ENCODE data around the gene MRPS25.

The MRPS25 gene

GRCh38 chr3:15032650-15033049, 32.5 kb downstream of the MRPS25 start:
- Histone ChIP-seq H3K27me3 (ENCODE audit: insufficient read depth, insufficient read length) (no peaks in the 10 kb centered on the region), H3K4me1 (ENCODE audit: insufficient read depth, insufficient read length) (no peaks in the 10 kb centered on the region), H3K9me3 (ENCODE audit: insufficient read depth, low read length) (no peaks in the 10 kb centered on the region), H3K4me3 (ENCODE audit: insufficient read length, low read depth) (no peak overlapping the region), H3K9ac (ENCODE audit: insufficient read length, low read depth) (no peak overlapping the region), H3K36me3 (ENCODE audit: insufficient read depth, insufficient read length, low read length) (peaks cover 78% of the 10 kb centered on the region)
- no peak for DNase-seq (ENCODE audit: low read depth, low spot score)
- TF ChIP-seq ZNF274 (IDR thresholded peaks at IDR 0.05; ENCODE audit: low read depth, low read length): no peak
- TF ChIP-seq YY1 (IDR thresholded peaks at IDR 0.05; ENCODE audit: insufficient read depth, insufficient read length): no peak
- TF ChIP-seq SUZ12 (IDR thresholded peaks at IDR 0.05; ENCODE audit: extremely low read depth, insufficient read depth, insufficient read length): no peak

- Histone ChIP-seq H3K27me3 (ENCODE audit: insufficient read depth, insufficient read length) (no peaks in the 10 kb centered on the region), H3K9ac (ENCODE audit: insufficient read length, low read depth) (no peak overlapping the region), H3K4me3 (ENCODE audit: insufficient read length, low read depth) (no peak overlapping the region), H3K9me3 (ENCODE audit: insufficient read depth, low read length) (no peaks in the 10 kb centered on the region), H3K4me1 (ENCODE audit: insufficient read depth, insufficient read length) (no peaks in the 10 kb centered on the region), H3K36me3 (ENCODE audit: insufficient read depth, insufficient read length, low read length) (peaks cover 70% of the 10 kb centered on the region)
- TF ChIP-seq SUZ12 (IDR thresholded peaks at IDR 0.05; ENCODE audit: extremely low read depth, insufficient read depth, insufficient read length) (no peak), YY1 (IDR thresholded peaks at IDR 0.05; ENCODE audit: insufficient read depth, insufficient read length) (no peak), ZNF274 (IDR thresholded peaks at IDR 0.05; ENCODE audit: low read depth, low read length) (no peak)
- DNase-seq (ENCODE audit: low read depth, low spot score): no peak
These were observed 35.5 kb downstream of the MRPS25 start for GRCh38 chr3:15029625-15030024.

- Histone ChIP-seq H3K9me3 (ENCODE audit: insufficient read depth, low read length) (no peaks in the 10 kb centered on the region), H3K4me3 (ENCODE audit: insufficient read length, low read depth) (no peak overlapping the region), H3K27me3 (ENCODE audit: insufficient read depth, insufficient read length) (no peaks in the 10 kb centered on the region), H3K4me1 (ENCODE audit: insufficient read depth, insufficient read length) (no peaks in the 10 kb centered on the region), H3K36me3 (ENCODE audit: insufficient read depth, insufficient read length, low read length) (peaks cover 71% of the 10 kb centered on the region), H3K9ac (ENCODE audit: insufficient read length, low read depth) (no peak overlapping the region)
- TF ChIP-seq YY1 (IDR thresholded peaks at IDR 0.05; ENCODE audit: insufficient read depth, insufficient read length): no peak
- no peak for TF ChIP-seq ZNF274 (IDR thresholded peaks at IDR 0.05; ENCODE audit: low read depth, low read length)
- no peak for TF ChIP-seq SUZ12 (IDR thresholded peaks at IDR 0.05; ENCODE audit: extremely low read depth, insufficient read depth, insufficient read length)
- no peak for DNase-seq (ENCODE audit: low read depth, low spot score)
These were observed 41.4 kb downstream of the MRPS25 start for GRCh38 chr3:15023719-15024118.

GRCh38 chr3:15023249-15023648, 41.9 kb downstream of the MRPS25 start:
- Histone ChIP-seq H3K4me3 (ENCODE audit: insufficient read length, low read depth) (no peak overlapping the region), H3K36me3 (ENCODE audit: insufficient read depth, insufficient read length, low read length) (peaks cover 67% of the 10 kb centered on the region), H3K4me1 (ENCODE audit: insufficient read depth, insufficient read length) (no peaks in the 10 kb centered on the region), H3K9me3 (ENCODE audit: insufficient read depth, low read length) (no peaks in the 10 kb centered on the region), H3K9ac (ENCODE audit: insufficient read length, low read depth) (no peak overlapping the region), H3K27me3 (ENCODE audit: insufficient read depth, insufficient read length) (no peaks in the 10 kb centered on the region)
- TF ChIP-seq YY1 (IDR thresholded peaks at IDR 0.05; ENCODE audit: insufficient read depth, insufficient read length): no peak
- no peak for TF ChIP-seq ZNF274 (IDR thresholded peaks at IDR 0.05; ENCODE audit: low read depth, low read length)
- DNase-seq (ENCODE audit: low read depth, low spot score): no peak

GRCh38 chr3:15017191-15017590, 47.9 kb downstream of the MRPS25 start:
- H3K4me3 ChIP-seq (ENCODE audit: insufficient read length, low read depth): no peak overlapping the region
- no peak for TF ChIP-seq SUZ12 (IDR thresholded peaks at IDR 0.05; ENCODE audit: extremely low read depth, insufficient read depth, insufficient read length)
- TF ChIP-seq YY1 (IDR thresholded peaks at IDR 0.05; ENCODE audit: insufficient read depth, insufficient read length): no peak
- TF ChIP-seq ZNF274 (IDR thresholded peaks at IDR 0.05; ENCODE audit: low read depth, low read length): no peak
- H3K36me3 ChIP-seq (ENCODE audit: insufficient read depth, insufficient read length, low read length): peaks cover 78% of the 10 kb centered on the region
- H3K9ac ChIP-seq (ENCODE audit: insufficient read length, low read depth): no peak overlapping the region
- H3K9me3 ChIP-seq (ENCODE audit: insufficient read depth, low read length): no peaks in the 10 kb centered on the region
- no peaks in the 10 kb centered on the region for H3K27me3 ChIP-seq (ENCODE audit: insufficient read depth, insufficient read length)
- no peak for DNase-seq (ENCODE audit: low read depth, low spot score)
- H3K4me1 ChIP-seq (ENCODE audit: insufficient read depth, insufficient read length): no peaks in the 10 kb centered on the region

- DNase-seq (ENCODE audit: low read depth, low spot score): no peak
- TF ChIP-seq SUZ12 (IDR thresholded peaks at IDR 0.05; ENCODE audit: extremely low read depth, insufficient read depth, insufficient read length) (no peak), YY1 (IDR thresholded peaks at IDR 0.05; ENCODE audit: insufficient read depth, insufficient read length) (no peak), ZNF274 (IDR thresholded peaks at IDR 0.05; ENCODE audit: low read depth, low read length) (no peak)
- H3K9ac ChIP-seq (ENCODE audit: insufficient read length, low read depth): no peak overlapping the region
- H3K4me1 ChIP-seq (ENCODE audit: insufficient read depth, insufficient read length): no peaks in the 10 kb centered on the region
- no peaks in the 10 kb centered on the region for H3K9me3 ChIP-seq (ENCODE audit: insufficient read depth, low read length)
- H3K36me3 ChIP-seq (ENCODE audit: insufficient read depth, insufficient read length, low read length): peaks cover 61% of the 10 kb centered on the region
- H3K27me3 ChIP-seq (ENCODE audit: insufficient read depth, insufficient read length): no peaks in the 10 kb centered on the region
- no peak overlapping the region for H3K4me3 ChIP-seq (ENCODE audit: insufficient read length, low read depth)
These were observed 49.7 kb downstream of the MRPS25 start for GRCh38 chr3:15015456-15015855.

GRCh38 chr3:15014606-15015328, 50.3 kb downstream of the MRPS25 start:
- no peak for TF ChIP-seq SUZ12 (IDR thresholded peaks at IDR 0.05; ENCODE audit: extremely low read depth, insufficient read depth, insufficient read length)
- no peak for TF ChIP-seq ZNF274 (IDR thresholded peaks at IDR 0.05; ENCODE audit: low read depth, low read length)
- TF ChIP-seq YY1 (IDR thresholded peaks at IDR 0.05; ENCODE audit: insufficient read depth, insufficient read length): no peak
- H3K9ac ChIP-seq (ENCODE audit: insufficient read length, low read depth): no peak overlapping the region
- H3K4me1 ChIP-seq (ENCODE audit: insufficient read depth, insufficient read length): no peaks in the 10 kb centered on the region
- H3K9me3 ChIP-seq (ENCODE audit: insufficient read depth, low read length): no peaks in the 10 kb centered on the region
- no peak for DNase-seq (ENCODE audit: low read depth, low spot score)
- H3K27me3 ChIP-seq (ENCODE audit: insufficient read depth, insufficient read length): no peaks in the 10 kb centered on the region
- peaks cover 55% of the 10 kb centered on the region for H3K36me3 ChIP-seq (ENCODE audit: insufficient read depth, insufficient read length, low read length)
- H3K4me3 ChIP-seq (ENCODE audit: insufficient read length, low read depth): no peak overlapping the region
